Glomerular endothelial cell (primary cell): ENCODE measurements around the gene SLC4A1AP. TPM values are rescaled to one million over a fixed set of nuclear protein-coding genes. Genes with fewer than 3 reads are reported as not detected.

Source experiments
- DNase-seq: peaks from one replicate; pipeline ENCODE4 v3.0.0-alpha.2; 2011; ENCODE audit warnings: low read depth, low spot score; ENCODE audit errors: extremely low read depth
- total RNA-seq: library from RNA; depleted of rRNA; stranded (reverse); fragments of >200 nt; gene quantifications from 2 replicates; pipeline ENCODE4 v1.2.3, GENCODE V29; 2015

The SLC4A1AP gene
- total RNA-seq, 1 donor from 2014 or later: 26.4 TPM

GRCh38 chr2:27738349-27739057 is 74.8 kb downstream of the SLC4A1AP start:
- no peak for DNase-seq

- DNase-seq: no peak
These were observed 75.3 kb downstream of the SLC4A1AP start for GRCh38 chr2:27739058-27739373.

- no peak for DNase-seq
These were observed 78.0 kb downstream of the SLC4A1AP start for GRCh38 chr2:27741673-27742072.

DNA sequence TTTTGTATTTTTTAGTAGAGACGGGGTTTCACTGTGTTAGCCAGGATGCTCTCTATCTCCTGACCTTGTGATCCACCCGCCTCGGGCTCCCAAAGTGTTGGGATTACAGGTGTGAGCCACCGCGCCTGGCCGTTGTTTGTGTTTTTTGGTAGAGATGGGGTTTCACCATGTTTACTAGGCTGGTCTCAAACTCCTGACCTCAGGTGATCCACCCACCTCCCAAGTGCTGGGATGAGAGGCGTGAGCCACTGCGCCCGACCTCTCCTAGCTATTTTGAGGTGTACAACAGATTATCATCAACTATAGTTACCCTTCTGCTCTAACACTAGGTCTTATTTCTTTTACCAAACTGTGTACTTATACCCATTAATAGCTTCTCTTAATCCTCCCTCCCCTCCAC is 78.9 kb downstream of the SLC4A1AP start:
- DNase-seq: no peak

Other genes starting within 250 kb of the SLC4A1AP start
- 117 and 130 TPM in 2 replicates for gene NRBP1, start 235.3 kb upstream of the SLC4A1AP start, total RNA-seq
- gene KRTCAP3, start 221.5 kb upstream of the SLC4A1AP start, total RNA-seq: not detected in 2 replicates
- 13.9 and 26.8 TPM in 2 replicates for gene IFT172, start 174.1 kb upstream of the SLC4A1AP start, total RNA-seq
- gene FNDC4, start 168.7 kb upstream of the SLC4A1AP start, total RNA-seq: 27.5 and 34.3 TPM in 2 replicates
- 0.88 and 1.8 TPM in 2 replicates for gene GCKR, start 167.1 kb upstream of the SLC4A1AP start, total RNA-seq
- gene ZNF512, start 80.8 kb upstream of the SLC4A1AP start, total RNA-seq: 18.8 and 24.9 TPM in 2 replicates
- gene CCDC121, start 34.9 kb upstream of the SLC4A1AP start, total RNA-seq: 0.29 and 1.5 TPM in 2 replicates
- gene GPN1, start 34.8 kb upstream of the SLC4A1AP start, total RNA-seq: 32.7 and 48.1 TPM in 2 replicates
- 13.9 and 20.7 TPM in 2 replicates for gene SUPT7L, start 275 bp upstream of the SLC4A1AP start, total RNA-seq
- 140 and 142 TPM in 2 replicates for gene MRPL33, start 107.8 kb downstream of the SLC4A1AP start, total RNA-seq
- gene RBKS, start 226.5 kb downstream of the SLC4A1AP start, total RNA-seq: 0.63 and 1.6 TPM in 2 replicates
- 30.5 and 38.4 TPM in 2 replicates for gene BABAM2, start 226.8 kb downstream of the SLC4A1AP start, total RNA-seq